Epithelial cell of esophagus (primary cell): ENCODE results near the gene EPN3.

ENCODE experiments used
- DNase-seq: peaks from one replicate; pipeline ENCODE4 v3.0.0; 2010; ENCODE audit warnings: low read depth
- H3K4me3 ChIP-seq: 2 replicates; pipeline ENCODE4 v1.5.1; 2011; ENCODE audit warnings: mild to moderate bottlenecking, low read length, control low read depth
- TF ChIP-seq, protein P1 (sequence below): IDR thresholded peaks from 2 replicates; pipeline ENCODE4 v1.5.1; 2011; ENCODE audit warnings: low read depth, mild to moderate bottlenecking, low read length, control low read depth, inconsistent platforms; ENCODE audit not compliant: insufficient read depth; ENCODE audit errors: missing control alignments

Gene EPN3

DNA sequence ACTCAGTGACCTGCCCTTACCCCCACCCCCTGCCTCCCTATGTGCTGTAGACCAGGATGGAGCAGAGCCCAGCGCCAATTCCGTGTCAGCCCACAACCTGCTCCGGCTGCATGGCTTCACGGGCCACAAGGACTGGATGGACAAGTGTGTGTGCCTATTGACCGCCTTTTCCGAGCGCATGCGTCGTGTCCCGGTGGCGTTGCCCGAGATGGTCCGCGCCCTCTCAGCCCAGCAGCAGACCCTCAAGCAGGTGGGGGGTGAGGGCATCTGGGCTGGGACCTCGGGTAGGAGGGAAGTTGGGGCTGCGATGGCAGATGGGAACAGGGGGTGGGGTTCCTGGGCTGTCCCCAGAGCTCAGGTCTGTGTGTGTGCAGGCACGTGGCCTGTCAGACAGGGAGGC, 21.7 kb downstream of the EPN3 start:
- DNase-seq = no peak
- TF ChIP-seq, protein P1, sequence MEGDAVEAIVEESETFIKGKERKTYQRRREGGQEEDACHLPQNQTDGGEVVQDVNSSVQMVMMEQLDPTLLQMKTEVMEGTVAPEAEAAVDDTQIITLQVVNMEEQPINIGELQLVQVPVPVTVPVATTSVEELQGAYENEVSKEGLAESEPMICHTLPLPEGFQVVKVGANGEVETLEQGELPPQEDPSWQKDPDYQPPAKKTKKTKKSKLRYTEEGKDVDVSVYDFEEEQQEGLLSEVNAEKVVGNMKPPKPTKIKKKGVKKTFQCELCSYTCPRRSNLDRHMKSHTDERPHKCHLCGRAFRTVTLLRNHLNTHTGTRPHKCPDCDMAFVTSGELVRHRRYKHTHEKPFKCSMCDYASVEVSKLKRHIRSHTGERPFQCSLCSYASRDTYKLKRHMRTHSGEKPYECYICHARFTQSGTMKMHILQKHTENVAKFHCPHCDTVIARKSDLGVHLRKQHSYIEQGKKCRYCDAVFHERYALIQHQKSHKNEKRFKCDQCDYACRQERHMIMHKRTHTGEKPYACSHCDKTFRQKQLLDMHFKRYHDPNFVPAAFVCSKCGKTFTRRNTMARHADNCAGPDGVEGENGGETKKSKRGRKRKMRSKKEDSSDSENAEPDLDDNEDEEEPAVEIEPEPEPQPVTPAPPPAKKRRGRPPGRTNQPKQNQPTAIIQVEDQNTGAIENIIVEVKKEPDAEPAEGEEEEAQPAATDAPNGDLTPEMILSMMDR = no peak
- no peak overlapping the region for H3K4me3 ChIP-seq

DNA sequence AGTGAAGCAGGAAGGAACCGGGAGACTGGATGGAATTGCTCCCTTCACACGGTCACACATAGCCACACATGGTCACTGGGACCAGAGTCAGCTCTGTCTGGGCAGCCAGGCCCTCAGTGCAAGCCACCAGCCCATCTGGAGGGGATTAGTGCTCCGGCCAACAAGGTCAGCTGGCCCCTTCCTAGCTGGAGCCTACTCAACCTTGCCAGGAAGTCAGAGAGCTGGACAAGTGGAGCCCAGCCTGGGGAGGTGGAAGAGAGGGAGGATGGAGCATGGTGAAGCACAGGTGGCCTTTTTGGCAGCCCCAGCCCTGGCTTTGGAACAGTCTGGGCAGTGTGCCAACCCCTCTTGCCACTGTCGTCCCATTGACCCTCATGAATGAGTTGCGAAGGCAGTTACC, 24.3 kb downstream of the EPN3 start:
- TF ChIP-seq, protein P1 = no peak
- H3K4me3 ChIP-seq = no peak overlapping the region
- DNase-seq = no peak

DNA sequence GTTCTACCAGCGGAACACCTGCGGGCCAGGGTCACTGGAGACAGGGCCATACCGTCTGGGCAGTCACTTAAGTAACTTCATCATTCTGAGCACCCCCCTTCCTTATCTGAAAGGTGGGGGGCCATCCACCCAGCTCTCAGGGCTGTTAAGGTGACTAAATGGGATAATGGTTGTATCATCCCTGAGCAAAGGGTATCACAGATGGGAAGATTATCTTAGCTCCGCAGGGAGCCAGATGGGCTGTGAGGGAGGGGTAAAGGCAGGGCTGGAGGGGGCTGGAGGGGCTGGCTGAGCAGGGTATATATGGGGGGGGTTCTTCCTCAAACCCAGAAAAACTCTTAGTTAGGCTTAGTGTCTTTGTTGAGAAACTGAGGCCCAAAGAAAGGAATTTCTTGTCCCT, 25.1 kb downstream of the EPN3 start:
- no peak for DNase-seq
- TF ChIP-seq, protein P1 = no peak
- H3K4me3 ChIP-seq = no peak overlapping the region

DNA sequence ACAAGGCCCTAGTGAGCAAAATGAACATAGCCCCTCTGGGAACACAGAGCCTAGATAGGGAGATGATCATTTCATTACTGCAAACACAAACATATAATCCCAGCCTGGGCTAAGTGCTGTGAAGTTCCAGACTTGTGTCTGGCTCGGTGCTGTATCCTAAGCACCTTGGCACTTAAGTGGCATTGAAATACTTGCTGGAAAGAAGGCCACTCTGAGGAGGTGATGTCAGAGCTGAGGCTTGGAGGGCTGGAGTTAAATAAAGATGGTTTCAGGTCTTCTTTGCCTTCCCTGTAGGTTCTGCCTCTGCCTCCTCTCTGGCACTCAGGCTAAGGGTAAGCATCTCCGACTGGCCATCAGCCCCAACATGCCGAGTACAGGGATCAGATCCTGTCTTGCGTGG, 25.6 kb downstream of the EPN3 start:
- DNase-seq = no peak
- H3K4me3 ChIP-seq = no peak overlapping the region
- TF ChIP-seq, protein P1 = no peak

DNA sequence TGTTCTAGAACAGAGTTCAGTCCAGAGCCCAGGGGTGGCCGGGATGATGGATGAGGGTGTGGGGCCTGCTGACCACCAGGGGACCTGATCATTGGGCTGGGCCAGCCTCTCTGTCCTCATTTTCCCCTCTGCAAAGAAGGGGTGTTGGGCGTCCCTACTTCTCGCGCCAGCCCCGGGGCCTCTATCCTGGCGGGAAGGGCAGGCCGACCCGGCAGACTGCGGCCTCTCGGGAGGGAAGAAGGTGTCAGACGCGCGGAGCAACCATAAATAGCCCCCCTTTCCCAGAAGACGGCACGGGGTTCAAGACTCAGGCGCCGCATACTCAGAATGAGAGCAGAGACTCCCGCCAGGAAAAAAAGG, 26.0 kb downstream of the EPN3 start:
- TF ChIP-seq, protein P1 = no peak

DNA sequence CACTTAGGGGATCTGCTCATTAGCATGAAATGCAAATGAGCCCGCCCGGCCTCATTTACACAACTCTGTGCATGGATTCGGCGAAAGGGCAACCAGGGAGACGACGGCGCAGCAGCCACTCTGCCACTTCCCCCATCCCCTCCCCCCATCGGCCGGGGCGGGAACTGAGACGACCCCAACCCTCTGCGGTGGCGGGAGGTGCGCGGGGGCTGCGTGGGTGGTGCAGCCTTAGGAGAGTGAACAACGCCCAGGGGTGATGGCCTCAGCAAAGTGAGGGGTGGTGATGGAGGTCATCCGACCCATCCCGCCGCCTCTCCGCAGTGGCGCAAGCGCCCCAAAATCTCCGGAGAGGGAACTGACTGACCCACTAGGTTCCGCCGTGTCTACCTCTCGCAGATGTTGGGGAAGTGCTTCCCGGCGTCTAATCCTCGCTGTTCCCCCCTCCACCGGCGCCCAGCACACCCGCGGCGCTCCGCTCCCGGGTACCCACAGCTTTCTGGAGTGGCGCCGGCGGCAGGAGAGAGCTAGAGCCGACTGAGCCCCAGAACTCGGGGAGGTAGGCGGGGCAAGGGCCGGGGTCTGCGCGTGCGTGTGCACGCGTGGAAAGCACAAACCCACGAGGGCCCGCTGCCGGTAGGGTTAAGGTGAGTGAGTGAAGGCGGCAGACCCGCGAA, 26.5 kb downstream of the EPN3 start:
- no peak for DNase-seq
- no peak overlapping the region for H3K4me3 ChIP-seq
- TF ChIP-seq, protein P1 = no peak

More for the DNA sequence above, 26.0 kb downstream of the EPN3 start:
- DNase-seq = no peak
- H3K4me3 ChIP-seq = no peak overlapping the region

DNA sequence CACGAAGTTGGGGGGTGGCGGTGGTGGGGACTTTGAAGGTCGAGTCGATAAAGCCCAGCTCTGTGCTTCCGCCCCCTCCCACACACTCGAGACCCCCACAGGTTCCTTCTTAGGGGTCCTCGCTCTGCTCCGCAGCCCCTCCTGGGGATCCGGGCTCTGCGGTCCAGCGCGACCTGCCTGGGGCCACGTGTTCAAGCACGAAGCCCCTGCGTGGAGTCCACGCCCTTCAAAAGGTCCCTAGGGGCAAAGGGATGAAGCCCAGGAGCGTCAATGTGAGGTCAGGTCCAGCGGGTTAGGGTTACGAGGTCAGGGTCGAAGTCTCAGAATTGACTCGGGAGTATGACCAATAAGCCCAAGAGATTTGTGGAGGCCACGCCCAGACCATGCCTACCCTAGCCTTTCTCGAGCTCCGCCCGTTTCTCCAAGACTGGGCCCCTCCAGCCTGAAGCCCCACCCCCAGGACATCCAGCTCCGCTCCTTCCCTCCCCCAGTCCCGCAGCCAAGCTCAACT, 27.2 kb downstream of the EPN3 start:
- TF ChIP-seq, protein P1 = no peak
- peak; percentile 54 for DNase-seq
- H3K4me3 ChIP-seq = peak overlapping the region; percentile 33
